RWPE1 (cell line): Measurements from ENCODE around the gene PXDN.
A peak's percentile ranks its signal among the peaks of the same experiment; 100 is the strongest.

Experiments used
- CTCF ChIA-PET: fragments of 350-600 bp; sonication (Branson Sonifier 250); formaldehyde crosslinking; extraction: SDS; loops from one replicate; lab custom pipeline; 2021; lab: Yijun Ruan, JAX
- POLR2A ChIA-PET: fragments of 400-600 bp; formaldehyde crosslinking; extraction: SDS; loops from one replicate; lab custom pipeline; 2020; ENCODE audit warnings: antibody characterized with exemption; ENCODE audit not compliant: low non-redundant PET; lab: Yijun Ruan, JAX
- DNase-seq: peaks from one replicate; pipeline ENCODE4 v3.0.0; 2012; ENCODE audit warnings: low spot score
- H3K27ac ChIP-seq: fragments of 450-650 bp; 2 replicates; pipeline ENCODE4 v1.5.1; 2017
- CTCF ChIP-seq: fragments of 450-650 bp; conservative IDR thresholded peaks from 2 replicates; pipeline ENCODE4 v1.5.1; 2017; ENCODE audit warnings: low read depth, mild to moderate bottlenecking

The PXDN gene

DNA sequence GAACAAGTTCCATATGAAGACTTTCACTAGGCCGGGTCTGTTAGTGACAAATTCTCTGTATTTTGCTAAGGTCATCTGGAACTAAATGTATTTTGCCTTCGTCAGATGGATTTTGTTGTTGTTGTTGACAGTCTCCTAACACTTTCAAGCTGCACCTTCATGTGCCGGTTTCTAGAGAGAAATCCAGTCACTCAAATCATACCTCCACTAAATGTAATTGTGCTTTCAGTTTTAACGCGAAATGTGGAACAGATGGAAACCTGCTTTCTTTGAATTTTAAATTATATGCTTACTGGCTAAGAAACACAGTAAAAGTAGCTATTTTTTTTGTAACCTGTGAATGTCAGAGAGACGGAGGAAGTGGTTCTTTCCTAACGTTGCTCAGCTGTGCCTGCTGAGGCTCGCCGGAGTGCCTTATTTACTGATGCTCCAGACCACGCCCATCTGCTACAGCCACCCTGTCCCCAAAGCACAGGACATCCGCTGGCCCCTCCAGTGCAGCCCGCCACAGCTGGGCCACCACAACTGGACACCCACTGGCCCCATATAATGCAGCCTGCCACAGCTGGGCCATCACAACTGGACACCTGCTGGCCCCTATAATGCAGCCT, 134.7 kb downstream of the PXDN start:
- no peak for TF ChIP-seq CTCF
- H3K27ac ChIP-seq = no peak overlapping the region
- ChIA-PET CTCF (interaction anchor here (0.5 kb wide), 1 partner anchor 15 kb away, joined by 5 read pairs; no protein-coding TSS in a partner anchor), POLR2A (no interaction called here)
- DNase-seq = no peak

DNA sequence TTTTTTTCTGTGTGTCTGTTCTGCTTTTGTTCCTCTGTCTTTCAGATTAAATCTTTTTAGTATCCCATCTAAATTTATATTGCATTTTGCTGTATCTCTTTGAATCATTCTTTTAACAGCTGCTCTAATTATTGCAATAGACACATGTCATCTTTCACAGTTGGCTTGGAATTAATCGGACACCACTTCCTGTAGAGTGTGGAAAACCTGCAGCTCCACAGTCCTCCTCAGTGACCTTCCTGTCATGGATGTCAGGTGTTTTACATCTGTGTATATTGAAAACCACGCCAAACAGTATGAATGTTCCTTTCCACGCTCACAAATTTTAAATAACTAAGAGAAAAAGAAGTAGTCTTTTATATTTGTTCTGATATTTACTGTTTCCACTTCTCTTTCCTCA, 135.3 kb downstream of the PXDN start:
- TF ChIP-seq CTCF = no peak
- no peak for DNase-seq
- H3K27ac ChIP-seq = no peak overlapping the region
- POLR2A ChIA-PET = no interaction called here
- CTCF ChIA-PET = interaction anchor here (0.5 kb wide), 1 partner anchor 14 kb away, joined by 5 read pairs; no protein-coding TSS in a partner anchor

DNA sequence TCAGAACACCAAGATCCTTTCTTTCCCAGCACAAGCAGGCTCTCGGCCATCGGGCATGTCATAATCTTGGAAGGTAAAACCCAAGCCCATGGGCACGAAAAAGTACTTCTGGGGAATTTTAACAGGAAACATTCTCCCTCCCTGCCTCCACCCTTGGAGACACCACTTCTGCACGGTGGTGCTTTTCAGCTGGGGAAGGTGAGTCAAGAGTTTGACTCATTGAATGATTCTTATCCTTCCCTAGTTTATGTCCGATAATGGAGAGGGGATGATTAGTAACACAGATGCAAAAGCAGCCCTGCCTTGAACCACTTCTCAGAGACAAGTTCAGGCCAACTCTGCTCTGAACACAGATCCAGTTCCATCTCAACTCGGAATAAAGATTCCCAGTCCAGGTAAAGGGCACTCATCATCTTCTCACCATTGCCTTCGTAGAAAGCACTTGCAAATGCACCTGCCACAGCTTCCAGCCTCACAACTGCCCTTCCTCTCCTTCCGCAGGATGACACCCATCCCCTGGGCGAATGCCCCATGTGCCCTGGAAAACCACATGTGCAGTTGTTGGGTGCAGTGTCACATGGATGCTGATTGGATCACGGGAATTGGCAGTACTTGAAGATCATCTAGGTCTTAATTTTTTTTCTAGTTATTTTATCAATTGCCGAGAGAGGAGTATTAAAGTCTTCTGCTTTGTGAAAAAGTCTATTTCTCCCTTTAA, 136.2 kb downstream of the PXDN start:
- ChIA-PET CTCF (no interaction called here), POLR2A (no interaction called here)
- TF ChIP-seq CTCF = no peak
- peak; percentile 45 for DNase-seq
- peak overlapping the region; percentile 48; the same call in 1 of the 2 replicates for H3K27ac ChIP-seq

GRCh38 chr2:1607236-1607920, 136.9 kb downstream of the PXDN start:
- ChIA-PET CTCF (no interaction called here), POLR2A (no interaction called here)
- DNase-seq = no peak
- peak overlapping the region; percentile 48 for H3K27ac ChIP-seq
- TF ChIP-seq CTCF = no peak

DNA sequence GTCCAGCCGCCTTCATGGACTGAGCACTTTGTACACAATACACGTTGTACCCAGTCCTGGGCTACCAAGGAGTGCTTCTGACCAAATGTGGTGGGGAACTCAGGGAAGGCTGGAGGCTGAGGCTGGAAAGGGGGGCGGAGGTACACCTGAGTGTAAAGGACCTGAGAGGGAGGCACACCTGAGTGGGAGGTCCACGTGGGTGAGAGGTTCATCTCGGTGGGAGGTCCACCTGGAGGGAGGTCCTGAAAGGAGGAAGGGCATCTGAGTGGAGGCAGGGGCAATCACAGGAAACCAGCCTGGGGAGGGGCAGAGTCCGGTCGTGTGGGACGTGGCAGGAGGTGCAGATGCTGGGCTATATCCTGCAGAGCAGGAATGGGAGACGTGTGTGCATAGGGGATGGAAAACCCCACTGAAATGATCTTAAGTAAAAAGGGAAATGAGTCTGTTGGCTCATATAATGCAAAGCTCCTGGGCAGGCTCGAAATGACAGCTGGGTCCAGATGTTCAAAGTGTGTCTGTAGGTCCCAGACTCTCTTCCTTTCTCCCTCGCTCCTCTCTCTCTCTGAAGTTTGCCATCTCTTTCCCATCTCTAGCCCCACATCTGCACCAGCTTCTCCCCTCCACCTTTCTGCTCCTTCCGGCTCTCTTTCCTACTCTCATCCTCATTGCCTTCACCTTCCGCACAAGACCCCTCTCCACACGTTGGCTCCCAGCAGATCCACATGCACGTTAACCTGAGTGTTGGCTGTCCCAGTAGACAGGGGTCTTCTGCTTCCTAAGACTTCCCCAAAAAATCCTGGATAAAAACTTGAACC, 137.7 kb downstream of the PXDN start:
- CTCF ChIA-PET = no interaction called here
- no peak for TF ChIP-seq CTCF
- H3K27ac ChIP-seq = no peak overlapping the region
- no peak for DNase-seq
- POLR2A ChIA-PET = no interaction called here

DNA sequence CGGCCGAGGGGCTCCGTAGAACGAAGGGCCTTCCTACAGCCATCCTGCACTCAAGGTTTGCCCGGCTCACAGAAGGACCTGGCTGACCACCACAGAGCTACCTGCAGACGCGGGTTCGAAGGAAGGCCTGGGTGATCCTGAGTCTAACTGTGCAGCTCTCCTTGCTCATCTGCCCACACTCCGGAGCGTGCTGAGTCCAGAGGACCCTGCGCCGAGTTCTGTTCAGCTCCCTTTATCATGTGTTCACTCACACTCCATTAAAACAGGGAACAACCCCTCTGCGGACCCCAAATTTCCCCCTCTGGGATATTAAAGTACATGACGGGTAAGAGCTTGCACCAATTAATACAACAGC, 138.3 kb downstream of the PXDN start:
- H3K27ac ChIP-seq = no peak overlapping the region
- CTCF ChIA-PET = no interaction called here
- TF ChIP-seq CTCF = no peak
- DNase-seq = no peak
- POLR2A ChIA-PET = no interaction called here
